OCI-LY7 (cell line): Measurements from ENCODE around the gene GPR15. TPM values are rescaled to one million over a fixed set of nuclear protein-coding genes. Genes with fewer than 3 reads are reported as not detected.

ENCODE experiments used
- BruUV-seq: library from RNA; stranded (reverse); fragments of 400-500 nt; replicated peaks from 2 replicates; lab custom pipeline; 2021; lab: Mats Ljungman, UMichigan
- CTCF ChIA-PET: fragments of 300-600 bp; sonication (Branson Sonifier 250); formaldehyde crosslinking; loops from one replicate; lab custom pipeline; 2022; ENCODE audit warnings: antibody characterized with exemption; ENCODE audit not compliant: unreplicated experiment; lab: Charles Lee
- POLR2A ChIA-PET: fragments of 300-600 bp; sonication (Branson Sonifier 250); formaldehyde crosslinking; loops from one replicate; lab custom pipeline; 2022; ENCODE audit warnings: antibody characterized with exemption; lab: Charles Lee
- DNase-seq: peaks from one replicate; pipeline ENCODE4 v3.0.0-alpha.2; 2015; ENCODE audit warnings: low spot score
- H2AFZ ChIP-seq: fragments of 200-600 bp; sonication (generic), shearing (Covaris generic); 2 replicates; pipeline ENCODE4 v1.6.1; 2014; ENCODE audit warnings: mild to moderate bottlenecking, antibody characterized with exemption, low read length, moderate library complexity
- H3K27ac ChIP-seq: fragments of 200-600 bp; sonication (generic); 2 replicates; pipeline ENCODE4 v1.5.1; 2014; ENCODE audit warnings: mixed run types, low read depth, mild to moderate bottlenecking, moderate library complexity, low read length, inconsistent platforms; ENCODE audit not compliant: poor library complexity, severe bottlenecking
- H3K36me3 ChIP-seq: fragments of 200-600 bp; sonication (generic); 2 replicates; pipeline ENCODE4 v1.6.1; 2014; ENCODE audit warnings: mild to moderate bottlenecking, antibody characterized with exemption, low read length, moderate library complexity, mixed read lengths; ENCODE audit not compliant: insufficient read depth
- H3K4me1 ChIP-seq: fragments of 200-600 bp; sonication (generic); 2 replicates; pipeline ENCODE4 v1.5.1; 2014; ENCODE audit warnings: mild to moderate bottlenecking, low read length; ENCODE audit not compliant: insufficient read depth, poor library complexity, severe bottlenecking
- H3K4me2 ChIP-seq: fragments of 200-600 bp; sonication (generic); 2 replicates; pipeline ENCODE4 v1.6.1; 2014; ENCODE audit warnings: mild to moderate bottlenecking, low read length
- H3K4me3 ChIP-seq: fragments of 200-600 bp; sonication (generic); 2 replicates; pipeline ENCODE4 v1.5.1; 2014; ENCODE audit warnings: mild to moderate bottlenecking, low read depth, low read length; ENCODE audit not compliant: poor library complexity, severe bottlenecking
- H3K79me2 ChIP-seq: fragments of 200-600 bp; sonication (generic); 2 replicates; pipeline ENCODE4 v1.6.1; 2016; ENCODE audit warnings: low read depth, mild to moderate bottlenecking, low read length, moderate library complexity, mixed read lengths; ENCODE audit not compliant: insufficient read depth
- H3K9me2 ChIP-seq: fragments of 200-600 bp; sonication (generic); 2 replicates; pipeline ENCODE4 v1.6.1; 2016; ENCODE audit warnings: mild to moderate bottlenecking, low read length, mixed read lengths; ENCODE audit not compliant: insufficient read depth
- H3K9me3 ChIP-seq: fragments of 200-600 bp; sonication (generic); 2 replicates; pipeline ENCODE4 v1.6.1; 2014; ENCODE audit warnings: mild to moderate bottlenecking, mixed run types, low read length, mixed read lengths
- H4K20me1 ChIP-seq: fragments of 200-600 bp; sonication (generic); 2 replicates; pipeline ENCODE4 v1.6.1; 2014; ENCODE audit warnings: mild to moderate bottlenecking, antibody characterized with exemption, low read length, moderate library complexity, mixed read lengths; ENCODE audit not compliant: insufficient read depth
- EZH2phosphoT487 ChIP-seq: fragments of 200-600 bp; sonication (generic); IDR thresholded peaks from 2 replicates; pipeline ENCODE4 v1.6.1; 2018; ENCODE audit warnings: low read depth, borderline replicate concordance, mild to moderate bottlenecking, mixed run types, antibody characterized with exemption, low read length, moderate library complexity, mixed read lengths
- intact Hi-C: fragments of 100-400 bp; cut with micrococcal nuclease; formaldehyde crosslinking; loops from one replicate; pipeline ENCODE4 v1.10.0; 2022; ENCODE audit not compliant: unreplicated experiment
- total RNA-seq, 2 experiments: library from RNA; depleted of rRNA in 1 of 2; stranded (reverse); fragments of >200 nt in 1 of 2; shearing (Covaris generic) in 1 of 2; gene quantifications; 2 replicates each; pipeline ENCODE4 v1.2.3, GENCODE V29; 2014 to 2022
- TF ChIP-seq, protein P1 (sequence below): fragments of 200-600 bp; sonication (generic); conservative IDR thresholded peaks from 2 replicates; pipeline ENCODE4 v1.5.1; 2014; ENCODE audit warnings: mild to moderate bottlenecking, antibody characterized with exemption, low read length, moderate library complexity, mixed read lengths

Gene GPR15
- total RNA-seq, 2 experiments from 2014 or later: 29.8 to 32.0 TPM

- intact Hi-C loops: no loop called here
- ChIA-PET CTCF (no interaction called here), POLR2A (interaction anchor here (0.5 to 1.5 kb wide), 5 partner anchors 8 to 35 kb away, joined by 4 to 5 read pairs (median 4); no protein-coding TSS in a partner anchor)
- Histone ChIP-seq H3K36me3 (no peaks in the 10 kb centered on the region), H3K9me2 (no peaks in the 10 kb centered on the region), H3K79me2 (peaks cover 21% of the 10 kb centered on the region), H3K4me1 (peaks cover 47% of the 10 kb centered on the region), H4K20me1 (no peaks in the 10 kb centered on the region), H3K4me3 (no peak overlapping the region), H2AFZ (peak overlapping the region; percentile 73; the same call in 1 of the 2 replicates), H3K4me2 (peak overlapping the region; percentile 22; the same call in 1 of the 2 replicates), H3K9me3 (no peaks in the 10 kb centered on the region), H3K27ac (no peak overlapping the region)
- no TSS peak for BruUV-seq
- no peak for TF ChIP-seq EZH2phosphoT487
- TF ChIP-seq, protein P1, sequence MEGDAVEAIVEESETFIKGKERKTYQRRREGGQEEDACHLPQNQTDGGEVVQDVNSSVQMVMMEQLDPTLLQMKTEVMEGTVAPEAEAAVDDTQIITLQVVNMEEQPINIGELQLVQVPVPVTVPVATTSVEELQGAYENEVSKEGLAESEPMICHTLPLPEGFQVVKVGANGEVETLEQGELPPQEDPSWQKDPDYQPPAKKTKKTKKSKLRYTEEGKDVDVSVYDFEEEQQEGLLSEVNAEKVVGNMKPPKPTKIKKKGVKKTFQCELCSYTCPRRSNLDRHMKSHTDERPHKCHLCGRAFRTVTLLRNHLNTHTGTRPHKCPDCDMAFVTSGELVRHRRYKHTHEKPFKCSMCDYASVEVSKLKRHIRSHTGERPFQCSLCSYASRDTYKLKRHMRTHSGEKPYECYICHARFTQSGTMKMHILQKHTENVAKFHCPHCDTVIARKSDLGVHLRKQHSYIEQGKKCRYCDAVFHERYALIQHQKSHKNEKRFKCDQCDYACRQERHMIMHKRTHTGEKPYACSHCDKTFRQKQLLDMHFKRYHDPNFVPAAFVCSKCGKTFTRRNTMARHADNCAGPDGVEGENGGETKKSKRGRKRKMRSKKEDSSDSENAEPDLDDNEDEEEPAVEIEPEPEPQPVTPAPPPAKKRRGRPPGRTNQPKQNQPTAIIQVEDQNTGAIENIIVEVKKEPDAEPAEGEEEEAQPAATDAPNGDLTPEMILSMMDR: no peak
- no peak for DNase-seq
Measured at GRCh38 chr3:98528474-98529346, 3.1 kb upstream of the GPR15 start.

- peak overlapping the region; percentile 80 for H2AFZ ChIP-seq
- BruUV-seq: no TSS peak
- CTCF ChIA-PET: no interaction called here
- peak overlapping the region; percentile 77 for H3K27ac ChIP-seq
- peaks cover 47% of the 10 kb centered on the region for H3K4me1 ChIP-seq
- TF ChIP-seq, protein P1: no peak
- no peak for TF ChIP-seq EZH2phosphoT487
- H3K9me2 ChIP-seq: no peaks in the 10 kb centered on the region
- POLR2A ChIA-PET: interaction anchor here (0.7 to 1.5 kb wide), 11 partner anchors 8 to 63 kb away, joined by 3 to 7 read pairs (median 4); partner anchors contain the start of gene CPOX
- peak overlapping the region; percentile 73 for H3K4me3 ChIP-seq
- H3K79me2 ChIP-seq: peaks cover 34% of the 10 kb centered on the region
- H4K20me1 ChIP-seq: no peaks in the 10 kb centered on the region
- no peaks in the 10 kb centered on the region for H3K36me3 ChIP-seq
- peak overlapping the region; percentile 78 for H3K4me2 ChIP-seq
- intact Hi-C loops: no loop called here
- H3K9me3 ChIP-seq: no peaks in the 10 kb centered on the region
- DNase-seq: no peak
Measured at GRCh38 chr3:98529856-98530459, 1.8 kb upstream of the GPR15 start.
